ENCODE measurements around the gene LRP6.

LRP6 gene

DNA sequence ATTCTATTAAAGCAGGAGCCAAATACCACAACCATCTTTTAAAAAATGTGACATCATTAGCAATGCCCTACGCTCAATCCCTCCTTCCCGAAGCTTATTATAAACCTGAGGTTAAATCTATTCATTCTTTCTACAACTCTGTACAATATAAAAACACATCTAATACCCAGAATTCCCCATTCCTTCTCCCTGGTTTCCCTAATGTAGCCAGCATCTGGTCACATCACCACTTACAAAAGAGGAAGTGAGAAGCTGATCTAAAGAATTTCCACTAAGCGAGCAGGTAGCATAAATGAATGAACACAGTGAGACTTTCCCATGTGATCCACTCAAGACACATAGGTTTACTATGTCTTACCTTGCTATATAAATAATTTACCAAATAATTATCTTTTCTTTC, 90.4 kb downstream of the LRP6 start:
- H3K4me1 ChIP-seq (ENCODE audit: insufficient read depth, low read length, poor library complexity, severe bottlenecking), result no peaks in the 10 kb centered on the region
- no peaks in the 10 kb centered on the region for H3F3A ChIP-seq (ENCODE audit: low read depth)
- H4K20me1 ChIP-seq (ENCODE audit: insufficient read depth, low read length, poor library complexity, severe bottlenecking), result peaks cover 10% of the 10 kb centered on the region
- no peaks in the 10 kb centered on the region for H3K9me2 ChIP-seq (replicated peaks; ENCODE audit: low read depth, low read length)
- no peaks in the 10 kb centered on the region for H3K79me2 ChIP-seq (ENCODE audit: insufficient read depth, low read length)
- no peak overlapping the region for H3K4me2 ChIP-seq (ENCODE audit: low read depth, low read length, poor library complexity, severe bottlenecking)
- no peak overlapping the region for H2AFZ ChIP-seq (ENCODE audit: low read length)
- no peaks in the 10 kb centered on the region for H3K9me3 ChIP-seq (ENCODE audit: insufficient read depth, low read depth, low read length)
- H3K9ac ChIP-seq (ENCODE audit: low read depth, low read length, poor library complexity, severe bottlenecking), result no peak overlapping the region
- no peaks in the 10 kb centered on the region for H3K36me3 ChIP-seq (ENCODE audit: insufficient read depth, low read length)
- H3K27me3 ChIP-seq (ENCODE audit: insufficient read depth, low read length, poor library complexity, severe bottlenecking), result no peaks in the 10 kb centered on the region
- H3K4me3 ChIP-seq (ENCODE audit: low read length, poor library complexity, severe bottlenecking), result no peak overlapping the region
- TF ChIP-seq, protein P1, sequence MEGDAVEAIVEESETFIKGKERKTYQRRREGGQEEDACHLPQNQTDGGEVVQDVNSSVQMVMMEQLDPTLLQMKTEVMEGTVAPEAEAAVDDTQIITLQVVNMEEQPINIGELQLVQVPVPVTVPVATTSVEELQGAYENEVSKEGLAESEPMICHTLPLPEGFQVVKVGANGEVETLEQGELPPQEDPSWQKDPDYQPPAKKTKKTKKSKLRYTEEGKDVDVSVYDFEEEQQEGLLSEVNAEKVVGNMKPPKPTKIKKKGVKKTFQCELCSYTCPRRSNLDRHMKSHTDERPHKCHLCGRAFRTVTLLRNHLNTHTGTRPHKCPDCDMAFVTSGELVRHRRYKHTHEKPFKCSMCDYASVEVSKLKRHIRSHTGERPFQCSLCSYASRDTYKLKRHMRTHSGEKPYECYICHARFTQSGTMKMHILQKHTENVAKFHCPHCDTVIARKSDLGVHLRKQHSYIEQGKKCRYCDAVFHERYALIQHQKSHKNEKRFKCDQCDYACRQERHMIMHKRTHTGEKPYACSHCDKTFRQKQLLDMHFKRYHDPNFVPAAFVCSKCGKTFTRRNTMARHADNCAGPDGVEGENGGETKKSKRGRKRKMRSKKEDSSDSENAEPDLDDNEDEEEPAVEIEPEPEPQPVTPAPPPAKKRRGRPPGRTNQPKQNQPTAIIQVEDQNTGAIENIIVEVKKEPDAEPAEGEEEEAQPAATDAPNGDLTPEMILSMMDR (conservative IDR thresholded peaks at IDR 0.05; ENCODE audit: low read length), result no peak
- no peak for TF ChIP-seq EZH2phosphoT487 (IDR thresholded peaks at IDR 0.05; ENCODE audit: borderline replicate concordance)

DNA sequence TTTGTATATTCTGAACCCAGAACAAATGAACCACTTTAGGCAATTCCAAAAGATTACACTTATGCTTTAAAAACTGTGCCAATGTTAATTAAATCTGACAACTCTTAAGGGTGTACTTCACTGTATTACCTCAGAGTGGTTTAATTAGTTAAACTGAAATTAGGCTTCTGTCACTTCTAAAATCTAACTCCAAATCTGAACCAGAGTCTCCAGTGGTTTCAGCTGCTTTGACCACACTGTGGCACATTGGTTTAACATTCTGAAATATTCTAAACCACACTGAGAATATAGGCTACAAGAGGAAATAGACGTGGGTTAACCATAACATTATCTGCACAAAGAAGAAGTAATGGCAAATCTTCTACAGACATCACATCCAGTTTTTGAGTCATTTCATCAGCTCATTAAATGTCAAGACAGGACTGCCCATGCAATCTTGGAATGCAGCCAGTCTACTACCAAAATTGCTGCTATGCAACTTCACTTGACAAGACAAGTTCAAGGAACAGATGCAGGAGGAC, 94.8 kb downstream of the LRP6 start:
- TF ChIP-seq, protein P1 (conservative IDR thresholded peaks at IDR 0.05; ENCODE audit: low read length), result no peak
- TF ChIP-seq EZH2phosphoT487 (IDR thresholded peaks at IDR 0.05; ENCODE audit: borderline replicate concordance), result 0 out of 2 replicates have a peak, but pooled peaks have one; percentile 7
- H3K4me2 ChIP-seq (ENCODE audit: low read depth, low read length, poor library complexity, severe bottlenecking), result no peak overlapping the region
- H3K79me2 ChIP-seq (ENCODE audit: insufficient read depth, low read length), result no peaks in the 10 kb centered on the region
- H3K27me3 ChIP-seq (ENCODE audit: insufficient read depth, low read length, poor library complexity, severe bottlenecking), result no peaks in the 10 kb centered on the region
- H3K4me1 ChIP-seq (ENCODE audit: insufficient read depth, low read length, poor library complexity, severe bottlenecking), result no peaks in the 10 kb centered on the region
- H3K9me2 ChIP-seq (replicated peaks; ENCODE audit: low read depth, low read length), result no peaks in the 10 kb centered on the region
- no peak overlapping the region for H3K4me3 ChIP-seq (ENCODE audit: low read length, poor library complexity, severe bottlenecking)
- no peak overlapping the region for H2AFZ ChIP-seq (ENCODE audit: low read length)
- H3K36me3 ChIP-seq (ENCODE audit: insufficient read depth, low read length), result no peaks in the 10 kb centered on the region
- H3F3A ChIP-seq (ENCODE audit: low read depth), result no peaks in the 10 kb centered on the region
- H4K20me1 ChIP-seq (ENCODE audit: insufficient read depth, low read length, poor library complexity, severe bottlenecking), result peaks cover 10% of the 10 kb centered on the region
- no peak overlapping the region for H3K9ac ChIP-seq (ENCODE audit: low read depth, low read length, poor library complexity, severe bottlenecking)
- no peaks in the 10 kb centered on the region for H3K9me3 ChIP-seq (ENCODE audit: insufficient read depth, low read depth, low read length)

DNA sequence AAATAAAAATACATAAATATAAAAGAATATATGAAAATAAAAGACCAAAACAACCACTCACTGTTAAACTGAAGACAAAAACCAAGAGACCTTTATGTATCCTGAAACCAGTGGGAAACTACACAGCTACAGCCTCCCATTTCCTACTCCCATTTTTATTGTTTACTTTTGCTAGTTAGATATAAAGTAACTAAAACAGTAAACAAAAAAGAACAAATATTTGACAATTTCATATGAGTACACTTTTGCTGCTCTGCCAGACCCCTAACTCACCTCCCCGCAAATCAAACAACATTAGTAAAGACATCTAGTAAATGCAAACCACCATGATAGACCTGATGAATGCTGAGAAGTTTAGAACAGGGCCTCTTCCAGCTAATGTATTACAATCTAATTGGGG, 99.0 kb downstream of the LRP6 start:
- Histone ChIP-seq H3K4me1 (ENCODE audit: insufficient read depth, low read length, poor library complexity, severe bottlenecking) (no peaks in the 10 kb centered on the region), H3K79me2 (ENCODE audit: insufficient read depth, low read length) (no peaks in the 10 kb centered on the region), H2AFZ (ENCODE audit: low read length) (no peak overlapping the region), H3K9ac (ENCODE audit: low read depth, low read length, poor library complexity, severe bottlenecking) (no peak overlapping the region), H3K9me2 (replicated peaks; ENCODE audit: low read depth, low read length) (no peaks in the 10 kb centered on the region), H3K4me2 (ENCODE audit: low read depth, low read length, poor library complexity, severe bottlenecking) (no peak overlapping the region), H3K27me3 (ENCODE audit: insufficient read depth, low read length, poor library complexity, severe bottlenecking) (no peaks in the 10 kb centered on the region), H4K20me1 (ENCODE audit: insufficient read depth, low read length, poor library complexity, severe bottlenecking) (peaks cover 9% of the 10 kb centered on the region), H3K36me3 (ENCODE audit: insufficient read depth, low read length) (no peaks in the 10 kb centered on the region), H3K4me3 (ENCODE audit: low read length, poor library complexity, severe bottlenecking) (no peak overlapping the region), H3F3A (ENCODE audit: low read depth) (no peaks in the 10 kb centered on the region), H3K9me3 (ENCODE audit: insufficient read depth, low read depth, low read length) (no peaks in the 10 kb centered on the region)
- TF ChIP-seq, protein P1 (conservative IDR thresholded peaks at IDR 0.05; ENCODE audit: low read length), result no peak
- no peak for TF ChIP-seq EZH2phosphoT487 (IDR thresholded peaks at IDR 0.05; ENCODE audit: borderline replicate concordance)

Data from Loucy (cell line).